Esophagus muscularis mucosa (tissue), 4 donors: Measurements from ENCODE around the gene XRCC4. TPM values are rescaled to one million over a fixed set of nuclear protein-coding genes. Genes with fewer than 3 reads are reported as not detected.
A peak's percentile ranks its signal among the peaks of the same experiment; 100 is the strongest.

ENCODE experiments used
- DNase-seq: peaks from one replicate; pipeline ENCODE4 v3.0.0-alpha.2; 2017; ENCODE audit errors: extremely low spot score
- H3K27ac ChIP-seq, 4 donors: fragments of 200-600 bp; sonication (generic); replicated peaks in 1 of 4; 1 replicate in 3 of 4; 2 replicates in 1 of 4; pipeline ENCODE4 v1.5.1; 2016 to 2019; ENCODE audit warnings: mild to moderate bottlenecking in 1 of 4
- H3K27me3 ChIP-seq, 4 donors: fragments of 200-600 bp; sonication (generic); one replicate each; pipeline versions ENCODE4 v1.5.1 to v1.6.0; 2016 to 2019
- H3K36me3 ChIP-seq, 4 donors: fragments of 200-600 bp; sonication (generic); one replicate each; pipeline ENCODE4 v1.5.1; 2016 to 2019
- H3K4me1 ChIP-seq, 4 donors: fragments of 200-600 bp; sonication (generic); one replicate each; pipeline ENCODE4 v1.5.1; 2016 to 2019
- H3K4me3 ChIP-seq, 4 donors: fragments of 200-600 bp; sonication (generic); 1 replicate in 2 of 4; 2 replicates in 2 of 4; pipeline ENCODE4 v1.5.1; 2016 to 2019; ENCODE audit warnings: mild to moderate bottlenecking in 4 of 4, moderate library complexity in 1 of 4
- H3K9me3 ChIP-seq, 4 donors: fragments of 200-600 bp; sonication (generic); 1 replicate in 3 of 4; 2 replicates in 1 of 4; pipeline ENCODE4 v1.5.1; 2016 to 2019
- EP300 ChIP-seq: sonication (generic); formaldehyde crosslinking; IDR thresholded peaks from one replicate; pipeline ENCODE4 v1.6.1; 2017; ENCODE audit warnings: antibody characterized with exemption
- POLR2A ChIP-seq: fragments of 450-650 bp; IDR thresholded peaks from one replicate; pipeline ENCODE4 v1.6.1; 2017; ENCODE audit warnings: antibody characterized with exemption, moderate library complexity, mild to moderate bottlenecking, low read depth
- POLR2AphosphoS5 ChIP-seq, 2 donors: sonication (generic); formaldehyde crosslinking; IDR thresholded peaks; one replicate each; pipeline ENCODE4 v1.6.1; 2017; ENCODE audit warnings: antibody characterized with exemption in 2 of 2
- WGBS: methylation state at CpG from one replicate; pipeline ENCODE4 v1.1.5; 2018; 5-methylcytosine and 5-hydroxymethylcytosine counted together
- intact Hi-C: fragments of 100-400 bp; cut with DNase I; formaldehyde crosslinking; loops from one replicate; pipeline ENCODE4 v1.15.1; 2023
- total RNA-seq, 4 donors: library from RNA; depleted of rRNA; stranded (reverse); fragments of >200 nt; gene quantifications; one replicate each; pipeline versions ENCODE4 v1.1.0 to v1.2.1, GENCODE V29; 2016
- TF ChIP-seq, protein P1 (sequence below), 3 experiments: fragments of 200-600 bp in 2 of 3; fragments of 450-650 bp in 1 of 3; sonication (generic) in 2 of 3; IDR thresholded peaks; one replicate each; pipeline ENCODE4 v1.5.1; 2017 to 2019; ENCODE audit warnings: antibody characterized with exemption in 3 of 3, mild to moderate bottlenecking in 2 of 3, moderate library complexity in 1 of 3

The XRCC4 gene
- total RNA-seq, 4 donors from 2014 or later, result 4.5 to 7.1 (median 5.3) TPM

DNA sequence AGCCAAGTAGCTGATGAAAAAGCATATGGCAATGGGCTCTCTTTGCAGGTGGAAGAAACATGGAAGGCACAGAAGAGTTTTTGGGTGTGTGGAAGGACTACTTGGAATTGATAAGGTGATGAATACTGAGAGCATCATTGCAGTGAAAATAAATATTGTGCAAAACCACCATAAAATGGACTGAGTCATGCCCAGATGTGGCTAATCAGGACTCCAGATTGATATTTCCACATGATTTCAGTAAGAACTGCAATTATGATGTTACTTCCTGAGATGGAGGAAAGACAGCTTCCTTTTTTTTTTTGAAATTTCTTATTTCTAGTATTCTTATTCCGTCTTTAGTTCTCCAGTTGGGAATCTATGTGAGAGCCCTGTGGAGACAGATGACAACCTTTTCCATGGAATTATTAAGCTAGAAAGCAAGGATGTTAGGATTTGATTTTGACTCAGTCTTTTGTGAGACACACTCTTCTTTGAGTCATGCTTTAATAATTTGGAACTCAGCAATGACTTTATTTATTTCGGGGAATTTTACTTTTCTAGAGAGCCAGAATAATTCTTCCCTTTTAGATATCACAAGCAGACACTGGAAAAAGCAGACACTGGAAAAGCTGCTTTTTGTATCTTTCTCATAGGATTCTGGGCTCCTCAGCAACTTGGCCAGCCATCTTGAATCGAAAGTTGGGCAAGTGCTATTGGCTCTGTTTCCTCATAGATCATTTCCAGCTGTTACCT lies 300.0 kb downstream of the XRCC4 start:
- no peak for DNase-seq
- H3K27ac ChIP-seq, result peak overlapping the region in 3 of 4 donors; percentile 41 to 58 (median 44)
- TF ChIP-seq POLR2AphosphoS5 (IDR thresholded peaks at IDR 0.05) (peak in 1 of 2 donors; percentile 6), POLR2A (no peak)
- H3K36me3 ChIP-seq, result no peaks in the 10 kb centered on the region
- no peaks in the 10 kb centered on the region for H3K27me3 ChIP-seq
- no peaks in the 10 kb centered on the region for H3K9me3 ChIP-seq
- 52% methylated on average over 3 of the region's 3 CpGs for WGBS
- intact Hi-C loops, result no loop called here
- no peak overlapping the region for H3K4me3 ChIP-seq
- peaks cover 0 to 7% (median 0%) of the 10 kb centered on the region in 4 donors for H3K4me1 ChIP-seq

DNA sequence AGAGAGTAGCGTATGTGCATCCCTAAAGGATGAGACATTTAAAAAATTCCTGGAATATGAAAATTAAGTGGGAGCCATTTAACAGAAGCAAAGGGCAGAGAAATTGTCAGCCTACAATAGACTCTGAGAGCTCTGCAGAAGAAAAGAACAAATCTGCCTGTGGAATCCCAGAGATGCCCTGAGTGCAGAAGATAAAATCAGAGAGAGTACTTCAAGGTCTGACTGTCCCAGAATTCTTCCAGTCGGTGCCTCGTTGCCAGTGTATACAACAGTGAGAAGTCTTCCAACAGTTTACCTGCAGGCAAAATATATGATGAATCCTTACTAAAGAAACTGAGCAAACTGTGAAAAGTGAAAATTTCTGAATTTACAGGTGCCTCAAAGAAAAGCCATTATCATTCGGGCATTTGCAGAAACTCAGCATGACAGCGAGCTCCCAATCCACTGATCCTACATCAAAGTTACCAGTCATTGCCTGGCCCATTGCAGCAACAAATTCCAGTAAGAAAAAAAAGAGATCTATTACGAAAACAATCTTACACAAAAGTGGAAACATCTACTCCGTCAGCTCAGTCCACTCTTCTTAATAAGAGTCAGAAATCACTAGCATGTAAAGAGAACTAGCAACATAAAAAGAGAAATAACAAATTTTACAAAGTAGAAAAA lies 301.4 kb downstream of the XRCC4 start:
- TF ChIP-seq POLR2A, result no peak
- no peak for TF ChIP-seq EP300
- TF ChIP-seq POLR2AphosphoS5 (IDR thresholded peaks at IDR 0.05), result no peak
- TF ChIP-seq, protein P1, sequence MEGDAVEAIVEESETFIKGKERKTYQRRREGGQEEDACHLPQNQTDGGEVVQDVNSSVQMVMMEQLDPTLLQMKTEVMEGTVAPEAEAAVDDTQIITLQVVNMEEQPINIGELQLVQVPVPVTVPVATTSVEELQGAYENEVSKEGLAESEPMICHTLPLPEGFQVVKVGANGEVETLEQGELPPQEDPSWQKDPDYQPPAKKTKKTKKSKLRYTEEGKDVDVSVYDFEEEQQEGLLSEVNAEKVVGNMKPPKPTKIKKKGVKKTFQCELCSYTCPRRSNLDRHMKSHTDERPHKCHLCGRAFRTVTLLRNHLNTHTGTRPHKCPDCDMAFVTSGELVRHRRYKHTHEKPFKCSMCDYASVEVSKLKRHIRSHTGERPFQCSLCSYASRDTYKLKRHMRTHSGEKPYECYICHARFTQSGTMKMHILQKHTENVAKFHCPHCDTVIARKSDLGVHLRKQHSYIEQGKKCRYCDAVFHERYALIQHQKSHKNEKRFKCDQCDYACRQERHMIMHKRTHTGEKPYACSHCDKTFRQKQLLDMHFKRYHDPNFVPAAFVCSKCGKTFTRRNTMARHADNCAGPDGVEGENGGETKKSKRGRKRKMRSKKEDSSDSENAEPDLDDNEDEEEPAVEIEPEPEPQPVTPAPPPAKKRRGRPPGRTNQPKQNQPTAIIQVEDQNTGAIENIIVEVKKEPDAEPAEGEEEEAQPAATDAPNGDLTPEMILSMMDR (IDR thresholded peaks at IDR 0.05), result no peak
- DNase-seq, result no peak
- H3K36me3 ChIP-seq, result no peaks in the 10 kb centered on the region
- H3K27me3 ChIP-seq, result no peaks in the 10 kb centered on the region
- H3K9me3 ChIP-seq, result no peaks in the 10 kb centered on the region
- WGBS, result 85% methylated on average over 7 of the region's 7 CpGs
- H3K4me3 ChIP-seq, result no peak overlapping the region
- peaks cover 0 to 7% (median 0%) of the 10 kb centered on the region in 4 donors for H3K4me1 ChIP-seq
- intact Hi-C loops, result no loop called here
- H3K27ac ChIP-seq, result no peak overlapping the region

DNA sequence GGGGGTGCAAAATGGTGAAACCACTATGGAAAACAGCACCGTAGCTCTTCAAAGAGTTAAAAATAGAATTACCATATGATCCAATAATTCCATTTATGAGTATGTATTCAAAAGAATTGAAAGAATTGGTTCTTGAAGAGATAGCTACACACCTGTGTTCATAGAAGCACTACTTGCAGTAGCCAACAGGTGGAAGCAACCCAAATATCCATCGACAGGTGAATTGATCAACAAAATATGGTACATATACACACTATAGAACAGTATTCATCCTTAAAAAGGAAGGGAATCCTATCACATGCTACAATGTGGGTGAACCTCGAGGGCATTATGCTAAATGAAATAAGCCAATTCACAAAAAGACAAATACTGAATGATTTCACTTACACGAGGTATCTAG lies 308.5 kb downstream of the XRCC4 start:
- Histone ChIP-seq H3K4me3 (no peak overlapping the region), H3K4me1 (no peaks in the 10 kb centered on the region), H3K27me3 (no peaks in the 10 kb centered on the region), H3K9me3 (peaks cover 0 to 3% (median 0%) of the 10 kb centered on the region in 4 donors), H3K27ac (no peak overlapping the region), H3K36me3 (no peaks in the 10 kb centered on the region)
- intact Hi-C loops, result no loop called here
- 85% methylated on average over 4 of the region's 4 CpGs for WGBS
- DNase-seq, result no peak
- TF ChIP-seq, protein P1 (IDR thresholded peaks at IDR 0.05), result no peak
- TF ChIP-seq POLR2AphosphoS5 (IDR thresholded peaks at IDR 0.05) (no peak), POLR2A (no peak), EP300 (no peak)

DNA sequence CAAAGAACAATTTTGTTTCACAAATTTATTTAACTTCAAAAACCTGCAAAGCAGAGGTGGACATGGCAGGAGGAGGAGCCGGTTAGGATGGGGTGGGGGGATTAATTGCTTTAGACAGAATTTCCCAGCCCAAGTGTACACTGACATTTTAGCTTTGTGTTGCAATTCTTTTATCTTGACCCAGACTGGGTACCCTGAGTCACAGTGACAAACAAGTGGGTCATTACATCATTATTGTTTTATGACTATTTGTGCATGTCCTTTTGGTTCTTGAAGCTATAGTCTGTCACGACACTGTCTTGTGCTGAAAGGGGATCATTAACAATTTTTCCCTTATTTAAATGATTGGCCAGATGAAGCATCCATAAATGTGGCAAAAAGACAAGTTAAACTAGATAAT lies 309.7 kb downstream of the XRCC4 start:
- Histone ChIP-seq H3K9me3 (peaks cover 0 to 3% (median 0%) of the 10 kb centered on the region in 4 donors), H3K4me1 (no peaks in the 10 kb centered on the region), H3K27ac (no peak overlapping the region), H3K4me3 (no peak overlapping the region), H3K27me3 (no peaks in the 10 kb centered on the region), H3K36me3 (no peaks in the 10 kb centered on the region)
- TF ChIP-seq POLR2AphosphoS5 (IDR thresholded peaks at IDR 0.05) (no peak), EP300 (no peak), POLR2A (no peak)
- TF ChIP-seq, protein P1 (IDR thresholded peaks at IDR 0.05), result no peak
- no peak for DNase-seq
- WGBS, result 69% methylated on average over 2 of the region's 2 CpGs
- intact Hi-C loops, result no loop called here

DNA sequence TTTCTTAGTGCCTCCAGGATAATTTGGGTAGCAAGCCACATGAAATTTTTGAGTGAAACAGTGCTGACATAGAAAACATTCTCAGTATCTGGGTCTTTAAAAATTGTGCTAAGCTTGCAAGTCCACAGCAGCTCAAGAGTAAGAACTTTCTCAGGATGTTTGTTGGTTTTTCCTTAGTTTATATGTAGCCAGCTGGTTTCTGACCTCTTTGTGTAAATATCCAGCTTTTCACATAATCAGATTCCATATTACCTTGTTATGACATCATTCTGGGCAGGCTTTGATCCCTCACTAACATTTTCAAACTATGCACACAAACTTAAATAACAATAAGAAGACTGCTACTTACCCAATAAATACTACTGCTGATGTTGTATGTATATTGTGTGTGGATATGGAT lies 311.3 kb downstream of the XRCC4 start:
- no peaks in the 10 kb centered on the region for H3K4me1 ChIP-seq
- no peaks in the 10 kb centered on the region for H3K36me3 ChIP-seq
- H3K9me3 ChIP-seq, result peaks cover 0 to 3% (median 0%) of the 10 kb centered on the region in 4 donors
- DNase-seq, result no peak
- TF ChIP-seq POLR2AphosphoS5 (IDR thresholded peaks at IDR 0.05), result no peak
- no peak for TF ChIP-seq POLR2A
- no peak for TF ChIP-seq EP300
- TF ChIP-seq, protein P1 (IDR thresholded peaks at IDR 0.05), result no peak
- H3K4me3 ChIP-seq, result no peak overlapping the region
- no peaks in the 10 kb centered on the region for H3K27me3 ChIP-seq
- intact Hi-C loops, result no loop called here
- no peak overlapping the region for H3K27ac ChIP-seq
